Panc1 (cell line): ENCODE data around the gene DDX41.

Experiments
- SIN3A ChIP-seq: IDR thresholded peaks from 2 replicates; pipeline ENCODE4 v1.6.1; 2012; ENCODE audit warnings: low read depth, mild to moderate bottlenecking, low read length, moderate library complexity, borderline replicate concordance; ENCODE audit not compliant: insufficient read depth
- TF ChIP-seq, protein P1 (sequence below): fragments of 450-650 bp; IDR thresholded peaks from 2 replicates; pipeline ENCODE4 v1.5.1; 2017; ENCODE audit warnings: mild to moderate bottlenecking
- TF ChIP-seq, protein P2 (sequence below), 2 experiments: IDR thresholded peaks; 2 replicates each; pipeline ENCODE4 v1.6.1; 2011 to 2012; ENCODE audit warnings: low read depth in 2 of 2, control low read depth in 1 of 2, low read length in 1 of 2, mild to moderate bottlenecking in 1 of 2, moderate library complexity in 1 of 2; ENCODE audit not compliant: insufficient read depth in 1 of 2

- TF ChIP-seq, protein P1, sequence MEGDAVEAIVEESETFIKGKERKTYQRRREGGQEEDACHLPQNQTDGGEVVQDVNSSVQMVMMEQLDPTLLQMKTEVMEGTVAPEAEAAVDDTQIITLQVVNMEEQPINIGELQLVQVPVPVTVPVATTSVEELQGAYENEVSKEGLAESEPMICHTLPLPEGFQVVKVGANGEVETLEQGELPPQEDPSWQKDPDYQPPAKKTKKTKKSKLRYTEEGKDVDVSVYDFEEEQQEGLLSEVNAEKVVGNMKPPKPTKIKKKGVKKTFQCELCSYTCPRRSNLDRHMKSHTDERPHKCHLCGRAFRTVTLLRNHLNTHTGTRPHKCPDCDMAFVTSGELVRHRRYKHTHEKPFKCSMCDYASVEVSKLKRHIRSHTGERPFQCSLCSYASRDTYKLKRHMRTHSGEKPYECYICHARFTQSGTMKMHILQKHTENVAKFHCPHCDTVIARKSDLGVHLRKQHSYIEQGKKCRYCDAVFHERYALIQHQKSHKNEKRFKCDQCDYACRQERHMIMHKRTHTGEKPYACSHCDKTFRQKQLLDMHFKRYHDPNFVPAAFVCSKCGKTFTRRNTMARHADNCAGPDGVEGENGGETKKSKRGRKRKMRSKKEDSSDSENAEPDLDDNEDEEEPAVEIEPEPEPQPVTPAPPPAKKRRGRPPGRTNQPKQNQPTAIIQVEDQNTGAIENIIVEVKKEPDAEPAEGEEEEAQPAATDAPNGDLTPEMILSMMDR, result no peak
- TF ChIP-seq, protein P2, sequence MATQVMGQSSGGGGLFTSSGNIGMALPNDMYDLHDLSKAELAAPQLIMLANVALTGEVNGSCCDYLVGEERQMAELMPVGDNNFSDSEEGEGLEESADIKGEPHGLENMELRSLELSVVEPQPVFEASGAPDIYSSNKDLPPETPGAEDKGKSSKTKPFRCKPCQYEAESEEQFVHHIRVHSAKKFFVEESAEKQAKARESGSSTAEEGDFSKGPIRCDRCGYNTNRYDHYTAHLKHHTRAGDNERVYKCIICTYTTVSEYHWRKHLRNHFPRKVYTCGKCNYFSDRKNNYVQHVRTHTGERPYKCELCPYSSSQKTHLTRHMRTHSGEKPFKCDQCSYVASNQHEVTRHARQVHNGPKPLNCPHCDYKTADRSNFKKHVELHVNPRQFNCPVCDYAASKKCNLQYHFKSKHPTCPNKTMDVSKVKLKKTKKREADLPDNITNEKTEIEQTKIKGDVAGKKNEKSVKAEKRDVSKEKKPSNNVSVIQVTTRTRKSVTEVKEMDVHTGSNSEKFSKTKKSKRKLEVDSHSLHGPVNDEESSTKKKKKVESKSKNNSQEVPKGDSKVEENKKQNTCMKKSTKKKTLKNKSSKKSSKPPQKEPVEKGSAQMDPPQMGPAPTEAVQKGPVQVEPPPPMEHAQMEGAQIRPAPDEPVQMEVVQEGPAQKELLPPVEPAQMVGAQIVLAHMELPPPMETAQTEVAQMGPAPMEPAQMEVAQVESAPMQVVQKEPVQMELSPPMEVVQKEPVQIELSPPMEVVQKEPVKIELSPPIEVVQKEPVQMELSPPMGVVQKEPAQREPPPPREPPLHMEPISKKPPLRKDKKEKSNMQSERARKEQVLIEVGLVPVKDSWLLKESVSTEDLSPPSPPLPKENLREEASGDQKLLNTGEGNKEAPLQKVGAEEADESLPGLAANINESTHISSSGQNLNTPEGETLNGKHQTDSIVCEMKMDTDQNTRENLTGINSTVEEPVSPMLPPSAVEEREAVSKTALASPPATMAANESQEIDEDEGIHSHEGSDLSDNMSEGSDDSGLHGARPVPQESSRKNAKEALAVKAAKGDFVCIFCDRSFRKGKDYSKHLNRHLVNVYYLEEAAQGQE (IDR thresholded peaks at IDR 0.05; ENCODE audit: insufficient read depth in 1 of 2, low read depth in 2 of 2, low read length in 1 of 2), result no peak
- no peak for TF ChIP-seq SIN3A
Observed at GRCh38 chr5:177471610-177472356, 45.0 kb downstream of the DDX41 start.
